ENCODE results near the gene ALPL.

ALPL gene

DNA sequence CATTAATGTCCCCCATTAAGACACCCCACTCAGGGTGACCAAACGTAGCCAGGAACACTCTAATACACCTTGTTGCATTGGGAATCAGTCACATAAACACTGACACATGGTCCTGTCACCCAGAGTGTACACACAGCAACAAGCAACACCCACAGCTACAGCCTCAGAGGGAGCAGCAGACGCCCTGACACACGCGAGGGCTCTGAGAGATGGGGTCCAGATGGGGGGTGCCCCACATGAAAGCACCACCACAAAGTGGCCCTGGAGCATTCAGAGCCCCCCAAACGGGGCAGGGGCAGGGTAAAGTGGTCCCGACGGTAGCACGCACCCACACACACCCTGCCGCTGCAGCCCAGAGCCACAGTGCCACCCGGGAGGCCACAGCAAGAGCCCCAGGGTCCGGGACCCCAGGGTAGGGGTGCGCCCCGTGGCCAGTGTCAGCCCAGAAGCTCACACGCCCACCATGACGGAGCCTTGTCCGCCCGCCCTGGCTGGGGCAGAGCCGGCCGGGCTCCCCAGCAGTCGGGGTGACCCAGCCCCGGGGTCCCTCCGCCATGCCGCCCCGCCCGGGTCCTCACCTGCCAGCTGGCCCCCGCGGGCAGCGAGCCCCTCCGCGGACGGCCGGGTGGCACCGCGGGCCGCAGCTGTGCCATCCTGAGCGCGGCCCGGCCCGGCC lies 112.7 kb downstream of the ALPL start:
- DNase-seq: no peak

DNA sequence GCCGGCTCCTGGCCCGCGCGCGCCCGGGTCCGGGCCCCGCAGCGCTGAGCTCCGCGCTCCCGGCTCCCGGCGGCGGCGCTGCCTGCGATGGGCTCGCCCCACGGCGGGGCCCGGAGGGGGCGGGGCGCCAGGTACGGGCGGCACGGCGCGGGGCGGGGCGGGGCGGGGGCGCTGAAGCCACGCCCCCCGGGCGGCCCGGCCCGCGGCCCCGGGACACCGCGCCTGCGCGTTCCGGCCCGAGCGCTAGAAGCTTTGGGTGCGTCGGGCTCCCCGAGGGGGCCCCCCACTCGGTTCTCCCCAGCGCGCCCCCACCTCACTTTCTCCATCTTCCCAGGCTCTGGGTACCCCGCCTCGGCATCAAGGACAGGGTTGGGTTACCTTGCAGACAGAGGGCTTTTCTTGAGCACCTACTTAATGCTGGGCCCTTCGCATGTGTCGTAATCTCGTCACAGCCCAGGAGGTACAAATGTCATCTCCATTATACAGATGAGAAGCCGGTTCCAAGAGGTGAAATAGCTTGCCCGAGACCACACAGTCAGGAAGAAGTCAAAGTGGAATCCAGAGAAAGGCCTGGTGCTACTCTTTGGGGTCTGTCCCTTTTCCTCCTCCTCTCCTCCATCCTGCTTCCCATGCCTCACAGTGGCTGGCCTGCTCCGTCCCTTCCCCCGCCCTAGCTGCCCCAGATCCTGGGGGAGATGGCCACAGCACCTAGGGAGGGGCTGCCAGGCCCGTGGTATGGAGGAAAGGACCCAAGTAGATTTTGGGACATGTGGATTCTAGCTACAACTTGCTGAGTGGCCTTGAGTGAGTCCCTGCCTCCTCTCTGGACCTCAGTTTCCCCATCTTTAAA lies 113.5 kb downstream of the ALPL start:
- DNase-seq: peak; percentile 57

DNA sequence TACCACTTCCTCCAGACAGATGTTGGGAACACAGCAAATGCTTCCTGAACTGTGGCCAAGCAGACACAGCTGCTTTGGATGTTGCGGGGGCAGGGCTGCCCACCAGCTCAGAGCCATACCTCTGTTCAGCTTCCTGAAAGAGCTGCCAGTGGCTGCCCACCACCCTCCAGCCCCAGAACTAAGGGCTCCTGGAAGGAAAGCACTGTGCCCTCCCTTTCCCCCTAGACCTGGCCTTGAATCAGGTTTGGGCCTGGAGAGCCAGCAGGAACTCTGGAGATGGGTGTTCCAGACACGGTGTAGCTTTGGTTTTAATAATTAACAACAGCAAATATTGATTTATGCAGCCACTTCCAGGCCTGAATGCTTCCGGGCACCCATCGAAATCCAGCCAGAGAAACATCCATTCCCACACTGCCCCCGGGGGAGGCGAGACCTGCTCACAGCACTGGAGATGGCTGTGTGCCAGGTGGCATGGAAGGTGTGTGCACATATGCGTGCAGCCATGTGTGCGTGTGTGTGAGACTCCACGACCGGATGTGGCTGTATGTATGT lies 114.3 kb downstream of the ALPL start:
- no peak for DNase-seq

DNA sequence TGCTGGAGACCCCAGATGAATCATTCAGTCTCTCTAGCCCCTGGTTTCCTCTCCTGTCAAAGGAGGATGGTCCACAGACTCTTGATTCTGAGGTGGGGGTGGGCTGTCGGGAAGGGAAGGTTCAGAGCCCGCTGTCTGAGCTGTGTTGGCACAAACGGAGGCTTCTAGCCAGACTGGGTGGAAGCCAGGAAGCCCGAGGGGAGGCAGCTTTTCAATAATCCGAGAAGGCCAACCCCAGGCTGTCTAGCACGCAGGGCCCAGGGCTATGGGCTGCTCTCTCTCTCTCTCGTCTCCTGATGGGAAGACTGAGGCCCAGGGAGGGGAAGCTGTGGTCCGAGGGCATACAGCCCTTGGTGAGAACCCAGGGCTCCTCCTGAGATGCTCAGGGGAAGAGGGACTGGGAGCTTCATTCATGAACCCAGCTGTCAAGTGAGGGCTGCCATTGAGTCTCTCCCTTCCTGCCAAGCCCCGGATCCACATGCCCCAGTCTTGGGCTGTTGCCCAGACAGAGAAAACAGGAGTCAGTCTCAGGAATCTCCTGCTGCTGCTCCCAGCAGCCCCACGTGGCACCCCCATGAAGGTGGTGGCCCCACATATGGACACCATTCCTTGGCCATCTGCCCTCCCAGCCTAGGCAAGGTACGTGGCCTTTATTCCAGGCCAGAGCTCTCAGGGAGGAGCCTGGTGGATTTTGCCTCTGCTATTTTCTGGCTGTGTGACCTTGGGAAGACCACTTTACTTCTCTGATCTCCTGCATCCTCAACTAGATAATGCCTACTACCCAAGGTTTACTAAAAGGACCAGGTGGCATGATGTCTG lies 115.6 kb downstream of the ALPL start:
- DNase-seq: no peak

DNA sequence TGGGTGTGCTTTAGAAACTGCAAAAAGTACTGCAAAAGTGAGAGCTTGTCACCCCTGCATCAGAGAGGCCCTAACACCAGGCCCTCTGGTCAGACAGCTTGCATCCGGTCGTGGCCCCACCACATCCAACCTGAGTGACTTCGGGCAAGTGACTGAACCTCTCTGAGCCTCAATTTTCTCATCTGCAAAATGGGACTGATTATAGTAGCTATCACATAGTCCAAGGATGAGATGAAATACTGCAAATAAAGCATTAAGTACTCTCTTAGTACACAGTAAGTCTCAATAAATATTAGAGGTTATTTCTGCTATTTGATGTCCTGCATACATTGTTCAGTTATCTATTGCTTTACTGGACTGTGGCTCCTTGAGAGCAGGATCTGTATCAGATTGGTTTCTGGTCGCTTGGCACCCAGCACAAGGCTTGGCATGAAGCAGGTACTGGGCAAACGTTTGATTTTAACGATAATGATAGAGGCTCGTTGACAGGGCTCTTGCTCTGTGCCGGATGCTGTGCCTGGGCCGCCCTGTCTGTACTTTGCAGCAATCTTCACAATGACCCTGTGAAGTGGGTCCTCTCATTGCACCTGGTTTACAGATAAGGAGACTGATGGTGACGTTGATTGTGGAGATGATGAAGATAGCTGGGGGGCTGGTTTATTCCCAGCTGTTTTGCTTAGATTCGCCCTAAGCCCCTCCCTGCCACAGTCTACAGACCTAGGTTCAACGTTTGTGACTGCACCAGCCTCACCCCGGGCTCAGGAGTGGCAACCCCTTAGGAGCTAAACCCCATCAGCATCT lies 116.4 kb downstream of the ALPL start:
- DNase-seq: no peak

DNA sequence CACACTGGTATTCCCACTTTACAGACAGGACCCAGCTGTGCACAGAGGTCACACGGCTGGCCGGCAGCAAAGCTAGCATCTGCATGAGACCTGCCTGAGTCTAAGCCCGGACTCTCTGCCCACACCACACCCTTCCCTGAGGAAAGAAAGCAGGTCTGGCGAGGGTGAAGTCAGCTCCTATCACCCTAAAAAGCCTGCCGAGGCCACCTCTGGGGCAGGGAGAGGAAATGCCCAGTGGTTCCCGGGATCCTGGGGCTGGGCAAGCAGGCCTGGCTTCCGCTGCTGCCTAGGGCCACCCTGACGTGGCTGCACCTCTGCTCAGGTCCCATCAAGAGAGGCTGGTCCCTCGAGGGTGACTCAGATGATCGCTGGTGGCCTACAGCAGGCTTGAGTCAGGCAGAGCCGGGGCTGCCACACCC lies 117.7 kb downstream of the ALPL start:
- no peak for DNase-seq
